Measurements from ENCODE around the gene ADCY10.
"Not testable (repeated sequence)": the region's sequence is repeated elsewhere in the genome, so short reads cannot be mapped to it uniquely, and the experiment has no call there.

ADCY10 gene

DNA sequence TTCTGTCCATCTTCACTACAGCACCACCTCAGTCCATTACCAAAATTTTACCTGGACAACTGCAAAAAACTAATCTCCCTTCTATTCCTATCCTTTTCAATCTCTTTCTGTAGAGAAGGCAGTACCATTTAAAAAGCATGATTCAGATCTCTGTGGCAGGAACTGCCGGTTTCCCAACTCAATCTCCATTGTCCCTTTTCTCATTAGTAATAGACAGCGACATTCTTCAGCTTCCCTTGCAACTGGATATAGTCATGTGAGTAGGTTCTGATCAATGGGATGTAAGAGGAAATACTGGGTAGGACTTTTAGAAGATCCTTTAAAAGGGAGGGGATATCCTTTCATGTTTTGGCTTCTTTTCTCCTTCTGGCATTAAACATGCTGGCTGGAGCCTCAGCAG, 74.9 kb downstream of the ADCY10 start:
- no peak overlapping the region for H3K4me3 ChIP-seq (ENCODE audit: low read depth, low read length)
- TF ChIP-seq, protein P1, sequence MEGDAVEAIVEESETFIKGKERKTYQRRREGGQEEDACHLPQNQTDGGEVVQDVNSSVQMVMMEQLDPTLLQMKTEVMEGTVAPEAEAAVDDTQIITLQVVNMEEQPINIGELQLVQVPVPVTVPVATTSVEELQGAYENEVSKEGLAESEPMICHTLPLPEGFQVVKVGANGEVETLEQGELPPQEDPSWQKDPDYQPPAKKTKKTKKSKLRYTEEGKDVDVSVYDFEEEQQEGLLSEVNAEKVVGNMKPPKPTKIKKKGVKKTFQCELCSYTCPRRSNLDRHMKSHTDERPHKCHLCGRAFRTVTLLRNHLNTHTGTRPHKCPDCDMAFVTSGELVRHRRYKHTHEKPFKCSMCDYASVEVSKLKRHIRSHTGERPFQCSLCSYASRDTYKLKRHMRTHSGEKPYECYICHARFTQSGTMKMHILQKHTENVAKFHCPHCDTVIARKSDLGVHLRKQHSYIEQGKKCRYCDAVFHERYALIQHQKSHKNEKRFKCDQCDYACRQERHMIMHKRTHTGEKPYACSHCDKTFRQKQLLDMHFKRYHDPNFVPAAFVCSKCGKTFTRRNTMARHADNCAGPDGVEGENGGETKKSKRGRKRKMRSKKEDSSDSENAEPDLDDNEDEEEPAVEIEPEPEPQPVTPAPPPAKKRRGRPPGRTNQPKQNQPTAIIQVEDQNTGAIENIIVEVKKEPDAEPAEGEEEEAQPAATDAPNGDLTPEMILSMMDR (IDR thresholded peaks at IDR 0.05; ENCODE audit: low read depth, low read length): no peak

DNA sequence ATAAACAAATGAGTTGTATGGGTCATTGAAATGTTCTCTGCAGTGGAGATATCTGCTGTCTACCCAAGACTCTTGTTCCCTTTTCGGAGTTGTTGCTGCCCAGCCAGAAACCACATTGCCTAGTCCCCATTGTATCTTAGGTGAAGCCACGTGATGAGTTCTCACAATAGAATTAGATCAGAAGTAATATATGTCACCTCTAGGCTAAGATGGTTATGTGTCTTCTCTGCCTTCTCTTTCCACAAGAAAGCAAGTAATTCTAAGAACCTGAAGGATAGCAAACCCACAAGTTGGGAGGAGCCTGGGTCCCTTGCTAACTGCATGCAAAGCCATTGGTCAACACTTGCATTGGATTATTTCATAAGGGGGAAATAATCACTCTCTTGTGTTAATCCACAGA, 76.6 kb downstream of the ADCY10 start:
- H3K4me3 ChIP-seq (ENCODE audit: low read depth, low read length): no peak overlapping the region
- TF ChIP-seq, protein P1 (IDR thresholded peaks at IDR 0.05; ENCODE audit: low read depth, low read length): no peak

DNA sequence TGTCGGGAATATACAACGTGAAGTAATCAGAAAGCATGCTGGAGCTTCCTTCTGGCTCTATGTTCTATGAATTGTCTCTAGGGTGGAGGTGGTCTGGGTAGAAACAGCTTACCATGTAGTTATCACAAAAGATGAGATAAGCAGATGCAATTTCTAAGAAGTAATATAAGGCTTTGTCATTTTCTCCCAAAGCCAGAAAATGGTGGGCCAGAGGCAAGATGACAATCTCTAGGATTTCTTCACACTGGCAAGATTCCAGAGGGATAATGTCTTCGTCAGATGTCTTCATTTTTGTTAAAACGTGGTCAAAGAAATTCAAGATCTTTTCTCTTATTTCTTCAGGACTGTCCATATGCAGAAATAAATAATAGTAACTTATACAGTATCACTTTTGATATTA, 77.7 kb downstream of the ADCY10 start:
- no peak overlapping the region for H3K4me3 ChIP-seq (ENCODE audit: low read depth, low read length)
- TF ChIP-seq, protein P1 (IDR thresholded peaks at IDR 0.05; ENCODE audit: low read depth, low read length): no peak

DNA sequence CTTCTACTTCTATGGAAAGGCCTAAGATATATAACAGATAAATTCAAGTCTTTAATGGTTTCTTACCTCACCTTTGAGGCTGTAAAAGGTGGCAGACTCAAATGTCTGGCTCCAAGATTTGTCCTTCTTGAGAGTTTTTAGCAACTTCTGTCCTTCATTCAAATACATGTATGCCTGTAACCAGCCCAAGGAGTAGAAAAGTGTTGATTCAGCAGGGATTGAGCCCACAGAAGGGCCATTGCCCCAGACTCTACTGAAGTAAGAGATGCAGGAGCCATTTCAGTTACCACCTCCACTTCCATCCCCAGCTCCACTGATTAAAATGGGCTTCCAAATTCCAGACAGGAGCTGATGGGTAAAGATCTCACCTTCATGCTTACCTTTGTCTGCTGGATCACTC, 80.0 kb downstream of the ADCY10 start:
- H3K4me3 ChIP-seq (ENCODE audit: low read depth, low read length): no peak overlapping the region
- TF ChIP-seq, protein P1 (IDR thresholded peaks at IDR 0.05; ENCODE audit: low read depth, low read length): no peak

DNA sequence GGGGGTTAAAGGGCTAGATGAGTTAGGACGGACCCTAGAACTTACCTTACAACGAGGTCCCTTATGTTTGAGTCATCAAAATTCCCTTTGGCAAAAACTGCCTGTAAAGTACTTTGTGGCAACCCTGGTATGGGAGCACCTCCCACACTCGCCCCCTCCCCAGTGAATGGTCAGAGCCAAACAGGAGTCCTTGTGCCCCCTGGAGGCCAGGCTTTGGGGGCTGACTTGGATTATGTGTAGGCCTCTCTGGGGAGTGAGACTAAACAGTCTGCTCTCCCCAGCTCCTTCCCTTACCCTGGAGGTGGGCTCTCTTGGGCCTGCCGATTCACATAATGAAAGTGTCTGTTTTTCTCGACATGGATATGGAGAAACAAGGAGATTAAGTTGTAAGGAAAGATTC, 81.2 kb downstream of the ADCY10 start:
- TF ChIP-seq, protein P1 (IDR thresholded peaks at IDR 0.05; ENCODE audit: low read depth, low read length): no peak

DNA sequence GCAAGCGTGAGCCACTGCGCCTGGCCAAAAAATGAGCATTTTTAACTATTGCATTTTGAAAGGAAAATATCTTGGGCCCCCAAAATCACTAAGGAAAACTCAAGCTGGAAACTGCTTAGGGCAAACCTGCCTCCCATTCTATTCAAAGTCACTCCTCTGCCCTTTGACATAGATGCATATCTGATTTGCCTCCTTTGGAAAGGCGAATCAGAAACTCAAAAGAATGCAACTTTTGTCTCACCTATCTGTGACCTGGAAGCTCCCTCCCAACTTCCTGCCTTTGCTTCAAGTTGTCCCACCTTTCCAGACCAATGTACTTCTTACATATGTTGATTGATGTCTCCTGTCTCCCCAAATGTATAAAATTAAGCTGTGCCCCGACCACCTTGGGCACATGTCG, 83.3 kb downstream of the ADCY10 start:
- H3K4me3 ChIP-seq (ENCODE audit: low read depth, low read length): not testable (repeated sequence)

More for the DNA sequence above, 81.2 kb downstream of the ADCY10 start:
- no peak overlapping the region for H3K4me3 ChIP-seq (ENCODE audit: low read depth, low read length)

DNA sequence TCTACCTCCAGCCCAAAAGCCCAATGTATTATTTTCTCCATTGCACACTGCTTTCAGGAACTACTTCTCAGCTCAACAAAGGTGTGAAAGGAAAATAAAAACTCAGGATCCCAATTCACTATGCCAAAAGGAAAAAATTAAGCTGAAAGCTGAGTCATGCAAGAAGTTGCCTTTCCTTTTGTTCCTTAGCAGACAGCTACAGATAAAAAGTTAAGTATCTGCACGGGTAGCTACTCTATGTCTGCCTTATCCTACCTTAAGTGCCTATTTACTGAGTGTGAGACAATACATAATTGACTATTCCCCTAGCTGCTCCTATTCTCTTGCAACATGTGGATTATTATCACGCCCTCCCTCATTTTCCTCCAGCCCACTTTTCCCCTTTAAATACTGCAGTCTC, 84.1 kb downstream of the ADCY10 start:
- TF ChIP-seq, protein P1 (IDR thresholded peaks at IDR 0.05; ENCODE audit: low read depth, low read length): no peak
- no peak overlapping the region for H3K4me3 ChIP-seq (ENCODE audit: low read depth, low read length)

DNA sequence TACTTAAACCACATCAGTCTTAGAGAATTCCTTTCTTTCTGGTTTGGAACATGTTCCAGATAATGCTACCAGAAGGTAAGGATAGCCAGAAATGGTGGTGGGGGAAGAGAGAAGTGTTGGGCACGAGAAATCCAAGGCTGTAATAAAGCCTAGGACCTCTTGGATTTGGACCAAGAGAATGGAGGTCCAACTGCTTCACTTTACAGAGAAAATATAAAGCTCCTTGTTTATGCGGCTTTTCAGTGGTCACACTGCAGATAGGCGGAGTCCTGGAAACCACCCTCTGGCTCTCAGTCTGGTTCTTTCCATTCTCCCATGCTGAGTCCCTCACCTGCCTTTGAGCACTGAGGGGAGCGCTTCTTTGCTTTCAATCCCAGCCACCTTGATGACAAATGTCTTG, 87.8 kb downstream of the ADCY10 start:
- TF ChIP-seq, protein P1 (IDR thresholded peaks at IDR 0.05; ENCODE audit: low read depth, low read length): no peak
- no peak overlapping the region for H3K4me3 ChIP-seq (ENCODE audit: low read depth, low read length)
